Endothelial cell of umbilical vein (primary cell): ENCODE results near the gene SCIN. TPM values are rescaled to one million over a fixed set of nuclear protein-coding genes. Genes with fewer than 3 reads are reported as not detected.

Experiments used
- BruUV-seq: library from RNA; stranded (reverse); fragments of 400-500 nt; replicated peaks from 2 replicates; lab custom pipeline; 2021; lab: Mats Ljungman, UMichigan
- CTCF ChIA-PET: fragments of 300-600, 350-600 bp; sonication (Branson Sonifier 250); formaldehyde crosslinking; loops from one replicate; lab custom pipeline; 2021; ENCODE audit warnings: antibody characterized with exemption, inconsistent platforms; lab: Charles Lee
- POLR2A ChIA-PET: fragments of 300-600, 350-600 bp; sonication (Branson Sonifier 250); formaldehyde crosslinking; loops from one replicate; lab custom pipeline; 2021; ENCODE audit warnings: antibody characterized with exemption, inconsistent platforms; lab: Charles Lee
- DNase-seq: peaks from one replicate; pipeline ENCODE4 v3.0.0-alpha.2; 2011; ENCODE audit warnings: low read depth, low spot score
- FAIRE-seq: peaks from 2 replicates; lab custom pipeline; 2011; peaks lifted over from hg19 to GRCh38; lab: Jason Lieb, UNC
- H2AFZ ChIP-seq: 2 replicates; pipeline ENCODE4 v1.6.0; 2012; ENCODE audit warnings: low read depth, low read length, control low read depth, inconsistent platforms
- H3K27ac ChIP-seq: 2 replicates; pipeline ENCODE4 v1.5.1; 2011; ENCODE audit warnings: low read depth, mild to moderate bottlenecking, control low read depth, low read length, moderate library complexity; ENCODE audit not compliant: insufficient read depth
- H3K27me3 ChIP-seq, 2 experiments: 2 replicates each; pipeline versions ENCODE4 v1.6.0 to v1.6.1; 2011; ENCODE audit warnings: low read length in 2 of 2, mixed read lengths in 1 of 2; ENCODE audit not compliant: control insufficient read depth in 2 of 2, insufficient read depth in 2 of 2
- H3K36me3 ChIP-seq, 2 experiments: 2 replicates in 1 of 2; 3 replicates in 1 of 2; pipeline ENCODE4 v1.5.1; 2011; ENCODE audit warnings: low read length in 2 of 2, mild to moderate bottlenecking in 1 of 2, moderate library complexity in 1 of 2; ENCODE audit not compliant: control insufficient read depth in 2 of 2, insufficient read depth in 2 of 2; ENCODE audit errors: extremely low read depth in 1 of 2
- H3K4me1 ChIP-seq: 3 replicates; pipeline ENCODE4 v1.5.1; 2011; ENCODE audit warnings: mild to moderate bottlenecking, low read length; ENCODE audit not compliant: control insufficient read depth, insufficient read depth; ENCODE audit errors: extremely low read depth
- H3K4me2 ChIP-seq: 2 replicates; pipeline ENCODE4 v1.6.1; 2011; ENCODE audit warnings: low read length, control low read depth, mixed read lengths; ENCODE audit not compliant: insufficient read depth
- H3K4me3 ChIP-seq, 3 experiments: fragments of 200-600 bp in 1 of 3; sonication (generic), shearing (Covaris generic) in 1 of 3; replicated peaks in 1 of 3; 2 replicates each; pipeline ENCODE4 v1.5.1; 2011 to 2016; ENCODE audit warnings: control low read depth in 3 of 3, low read length in 3 of 3, mild to moderate bottlenecking in 2 of 3, inconsistent platforms in 1 of 3, low read depth in 1 of 3, moderate library complexity in 1 of 3; ENCODE audit not compliant: insufficient read depth in 1 of 3
- H3K79me2 ChIP-seq: 2 replicates; pipeline ENCODE4 v1.6.0; 2012; ENCODE audit warnings: low read length, inconsistent platforms; ENCODE audit not compliant: control insufficient read depth, insufficient read depth
- H3K9ac ChIP-seq: replicated peaks from 2 replicates; pipeline ENCODE3; 2011; ENCODE audit warnings: low read length, control low read depth; ENCODE audit not compliant: insufficient read depth; ENCODE audit errors: extremely low read depth
- H3K9me1 ChIP-seq: replicated peaks from 3 replicates; pipeline ENCODE4 v1.6.0; 2011; ENCODE audit warnings: mild to moderate bottlenecking, low read length; ENCODE audit not compliant: control insufficient read depth, insufficient read depth; ENCODE audit errors: extremely low read depth
- H3K9me3 ChIP-seq: replicated peaks from 2 replicates; pipeline ENCODE4 v1.5.1; 2012; ENCODE audit warnings: low read length, inconsistent platforms; ENCODE audit not compliant: control insufficient read depth, insufficient read depth
- H4K20me1 ChIP-seq: replicated peaks from 2 replicates; pipeline ENCODE3; 2011; ENCODE audit warnings: mild to moderate bottlenecking, low read length; ENCODE audit not compliant: control insufficient read depth, insufficient read depth; ENCODE audit errors: extremely low read depth
- CTCF ChIP-seq, 2 donors: IDR thresholded peaks; 1 replicate in 1 of 2; 2 replicates in 1 of 2; pipeline ENCODE4 v1.5.1; 2011; ENCODE audit warnings: low read length in 2 of 2, mild to moderate bottlenecking in 2 of 2, moderate library complexity in 2 of 2, control low read depth in 1 of 2, inconsistent platforms in 1 of 2, low read depth in 1 of 2; ENCODE audit not compliant: insufficient read depth in 1 of 2; ENCODE audit errors: extremely low read depth in 1 of 2
- EZH2 ChIP-seq: IDR thresholded peaks from 2 replicates; pipeline ENCODE4 v1.6.1; 2012; ENCODE audit warnings: borderline replicate concordance, low read depth, mild to moderate bottlenecking, moderate library complexity, low read length, inconsistent platforms; ENCODE audit not compliant: severe bottlenecking
- FOS ChIP-seq: IDR thresholded peaks from 2 replicates; pipeline ENCODE4 v1.6.1; 2011; ENCODE audit warnings: mild to moderate bottlenecking, low read length, moderate library complexity, borderline replicate concordance; ENCODE audit not compliant: insufficient read depth
- GATA2 ChIP-seq: IDR thresholded peaks from 2 replicates; pipeline ENCODE4 v1.7.0; 2011; ENCODE audit warnings: low read depth, mild to moderate bottlenecking, moderate library complexity, mixed read lengths, low read length; ENCODE audit not compliant: insufficient read length, insufficient read depth
- MAX ChIP-seq: IDR thresholded peaks from 2 replicates; pipeline ENCODE4 v1.6.1; 2011; ENCODE audit not compliant: insufficient read depth, insufficient read length
- MYC ChIP-seq: IDR thresholded peaks from one replicate; pipeline ENCODE4 v1.6.1; 2011; ENCODE audit warnings: mild to moderate bottlenecking, low read depth, low read length
- POLR2A ChIP-seq: IDR thresholded peaks from 2 replicates; pipeline ENCODE4 v1.6.1; 2012; ENCODE audit warnings: low read depth, mild to moderate bottlenecking, control low read depth, low read length
- dilution Hi-C: fragments of 300-500 bp; cut with MboI; formaldehyde crosslinking; loops from one replicate; pipeline ENCODE4 v1.15.0; 2019; ENCODE audit warnings: low sequenced_read_pairs; ENCODE audit not compliant: extremely low pct_ligation_motif_present
- intact Hi-C: fragments of 100-400 bp; cut with micrococcal nuclease; formaldehyde crosslinking; loops from one replicate; pipeline ENCODE4 v1.10.0; 2022
- polyA plus RNA-seq, 4 experiments: library from polyadenylated mRNA; depleted of rRNA in 3 of 4; stranded (reverse) in 3 of 4; unstranded in 1 of 4; fragments of >200 nt; gene quantifications; 2 replicates each; pipeline versions ENCODE4 v1.2.1 to v1.2.3, GENCODE V29; 2011 to 2012; ENCODE audit warnings: missing spikeins in 1 of 4
- total RNA-seq: library from RNA; stranded (reverse); gene quantifications from 2 replicates; pipeline ENCODE4 v1.2.3, GENCODE V29; 2021

Gene SCIN
- total and polyA plus RNA-seq, 2 donors (not counting 3 experiments of a cell fraction or from before 2014, with no cell fraction given) = 0.07 to 0.69 TPM

GRCh38 chr7:12540850-12541249 lies 29.7 kb upstream of the SCIN start:
- TF ChIP-seq GATA2 (no peak), CTCF (IDR thresholded peaks at IDR 0.05; ENCODE audit: extremely low read depth in 1 of 2, insufficient read depth in 1 of 2, low read depth in 1 of 2, low read length in 2 of 2) (no peak), POLR2A (no peak), FOS (no peak), MYC (no peak), EZH2 (no peak), MAX (no peak)
- no TSS peak for BruUV-seq
- ChIA-PET POLR2A (no interaction called here), CTCF (interaction anchor here (1.0 to 1.8 kb wide), 2 partner anchors 16 to 21 kb away, joined by 3 to 6 read pairs; no protein-coding TSS in a partner anchor)
- Histone ChIP-seq H3K9me3 (no peaks in the 10 kb centered on the region), H2AFZ (no peak overlapping the region), H3K4me2 (no peak overlapping the region), H3K79me2 (no peaks in the 10 kb centered on the region), H3K4me3 (no peak overlapping the region), H3K9ac (no peak overlapping the region), H3K36me3 (no peaks in the 10 kb centered on the region), H3K4me1 (no peaks in the 10 kb centered on the region), H3K9me1 (peaks cover 2% of the 10 kb centered on the region), H3K27ac (no peak overlapping the region), H4K20me1 (no peaks in the 10 kb centered on the region), H3K27me3 (no peaks in the 10 kb centered on the region)
- FAIRE-seq (no peak), DNase-seq (no peak)
- dilution Hi-C loops = no loop called here
- intact Hi-C loops = no loop called here
